ENCODE measurements around the gene DUOXA2.
A peak's percentile ranks its signal among the peaks of the same experiment; 100 is the strongest.
"Not testable (repeated sequence)": the region's sequence is repeated elsewhere in the genome, so short reads cannot be mapped to it uniquely, and the experiment has no call there.

The DUOXA2 gene

DNA sequence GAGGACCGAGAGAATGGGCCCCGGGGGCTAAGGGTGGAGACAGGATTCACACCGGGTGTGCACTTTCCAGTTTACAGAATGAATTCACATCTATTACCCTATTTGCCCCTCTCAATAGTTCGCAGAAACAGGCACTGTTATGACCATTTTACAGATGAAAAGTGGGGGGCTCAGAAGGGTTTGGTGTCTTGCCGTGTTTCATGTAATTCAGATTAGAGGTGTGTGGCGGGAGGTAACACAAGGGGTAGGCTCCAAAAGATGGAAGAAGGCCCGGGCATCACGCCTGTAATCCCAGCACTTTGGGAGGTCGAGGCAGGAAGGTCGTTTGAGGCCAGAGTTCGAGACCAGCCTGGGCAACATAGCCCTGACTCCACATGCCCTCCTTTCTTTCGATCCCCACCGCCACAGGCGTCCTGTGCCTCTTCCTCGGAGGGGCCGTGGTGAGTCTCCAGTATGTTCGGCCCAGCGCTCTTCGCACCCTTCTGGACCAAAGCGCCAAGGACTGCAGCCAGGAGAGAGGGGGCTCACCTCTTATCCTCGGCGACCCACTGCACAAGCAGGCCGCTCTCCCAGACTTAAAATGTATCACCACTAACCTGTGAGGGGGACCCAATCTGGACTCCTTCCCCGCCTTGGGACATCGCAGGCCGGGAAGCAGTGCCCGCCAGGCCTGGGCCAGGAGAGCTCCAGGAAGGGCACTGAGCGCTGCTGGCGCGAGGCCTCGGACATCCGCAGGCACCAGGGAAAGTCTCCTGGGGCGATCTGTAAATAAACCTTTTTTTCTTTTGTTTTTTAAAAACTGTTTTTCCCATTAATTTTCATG, 3.4 kb downstream of the DUOXA2 start:
- DNase-seq = no peak

- DNase-seq = peak in 12 of 14 donors; percentile 51 to 85 (median 79)
These were observed 4.0 kb downstream of the DUOXA2 start for GRCh38 chr15:45118131-45118588.

GRCh38 chr15:45118996-45119395, 4.9 kb downstream of the DUOXA2 start:
- no peak for DNase-seq

DNA sequence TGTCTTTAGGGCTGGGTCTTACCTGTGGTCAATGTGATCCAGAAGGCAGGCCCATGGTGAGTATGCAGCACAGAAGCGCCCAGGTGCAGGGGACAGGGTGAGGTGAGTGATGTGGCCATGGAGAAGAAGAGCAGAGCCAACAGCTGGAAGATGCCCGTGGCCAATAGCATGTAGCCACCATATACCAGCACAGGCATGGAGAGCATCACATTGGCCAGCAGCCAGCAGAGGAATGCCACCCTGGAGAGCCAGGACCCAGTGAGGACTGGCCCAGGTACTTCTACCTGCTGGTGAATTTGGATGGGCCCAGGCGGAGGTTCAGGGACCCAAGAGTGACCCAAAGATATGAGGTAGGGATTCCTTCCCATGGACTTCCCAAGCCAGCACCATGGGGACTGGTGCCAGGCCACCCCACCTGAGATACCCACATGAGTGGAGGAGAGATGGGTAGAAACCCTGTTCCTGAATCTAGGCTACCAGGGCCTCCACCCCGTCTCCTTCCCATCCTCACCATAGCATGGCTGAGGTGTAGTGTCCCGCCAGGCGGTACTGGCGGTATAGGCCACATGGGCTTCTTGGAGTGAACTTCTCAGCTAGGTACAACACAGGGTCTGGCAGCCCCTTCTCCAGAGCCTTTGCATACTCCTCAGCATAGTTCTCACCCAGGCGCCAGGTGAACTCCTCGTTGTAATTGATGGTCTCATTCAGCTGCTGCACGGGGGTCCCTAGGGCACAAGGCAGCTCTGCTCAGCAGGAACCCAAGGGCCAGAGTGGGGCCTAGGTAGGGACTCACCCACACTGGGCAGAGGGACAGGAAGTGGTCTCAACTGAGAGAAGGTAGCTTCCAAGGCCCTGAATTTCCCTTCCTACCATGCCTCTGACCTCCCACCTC, 6.2 kb downstream of the DUOXA2 start:
- DNase-seq = no peak

DNA sequence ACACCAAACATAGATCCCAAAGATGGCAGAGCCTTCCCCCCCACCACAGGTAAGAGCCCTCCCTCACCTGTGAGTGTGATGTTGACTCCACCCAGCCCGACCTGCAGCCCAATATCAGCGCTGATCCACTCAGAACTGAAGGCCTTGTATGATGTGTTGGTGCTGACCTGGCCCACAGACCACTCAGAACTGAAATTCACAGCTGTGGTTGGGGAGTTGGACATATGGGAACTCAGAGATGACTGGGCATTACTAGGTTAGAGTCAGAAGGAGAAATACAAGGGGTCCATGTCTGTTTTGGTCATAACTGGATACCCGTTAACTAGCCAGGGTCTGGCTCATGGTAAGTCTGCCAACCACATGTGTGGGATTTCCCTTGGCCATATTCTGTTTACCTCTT, 6.9 kb downstream of the DUOXA2 start:
- no peak for DNase-seq

DNA sequence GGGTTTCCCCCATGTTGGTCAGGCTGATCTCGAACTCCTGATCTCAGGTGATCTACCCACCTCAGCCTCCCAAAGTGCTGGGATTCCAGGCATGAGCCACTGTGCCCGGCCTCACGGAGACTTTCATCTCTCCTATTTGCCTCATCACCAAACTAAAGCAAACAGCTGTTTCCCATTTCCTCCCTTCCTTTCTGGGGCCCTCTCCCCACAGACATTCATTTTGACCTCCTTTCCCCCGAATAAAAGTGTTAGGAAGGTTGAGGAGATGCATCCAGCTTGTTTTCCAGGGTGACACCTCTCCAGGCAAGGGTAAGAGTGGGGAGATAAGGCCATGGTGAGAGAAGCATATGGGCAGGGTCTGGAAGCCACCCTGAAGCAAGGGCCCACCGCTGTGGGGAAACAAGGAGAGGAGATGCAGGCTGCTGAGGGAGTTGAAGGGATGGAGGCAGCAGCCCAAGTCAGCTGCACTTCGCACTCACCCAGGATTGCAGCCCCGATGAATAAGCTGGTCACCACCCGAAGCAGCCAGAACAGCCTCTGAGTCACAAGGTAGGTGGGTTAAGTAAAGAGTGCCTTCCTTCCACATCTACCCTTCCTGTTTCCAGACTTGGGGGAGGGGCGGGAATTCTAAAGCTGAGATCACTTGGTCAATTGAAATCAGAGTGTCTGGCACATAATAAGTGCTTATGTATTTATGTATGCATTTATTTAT, 7.7 kb downstream of the DUOXA2 start:
- DNase-seq = no peak

- DNase-seq = no peak
These were observed 8.6 kb downstream of the DUOXA2 start for GRCh38 chr15:45122719-45123118.

- DNase-seq = no peak
These were observed 9.3 kb downstream of the DUOXA2 start for GRCh38 chr15:45123397-45123796.

DNA sequence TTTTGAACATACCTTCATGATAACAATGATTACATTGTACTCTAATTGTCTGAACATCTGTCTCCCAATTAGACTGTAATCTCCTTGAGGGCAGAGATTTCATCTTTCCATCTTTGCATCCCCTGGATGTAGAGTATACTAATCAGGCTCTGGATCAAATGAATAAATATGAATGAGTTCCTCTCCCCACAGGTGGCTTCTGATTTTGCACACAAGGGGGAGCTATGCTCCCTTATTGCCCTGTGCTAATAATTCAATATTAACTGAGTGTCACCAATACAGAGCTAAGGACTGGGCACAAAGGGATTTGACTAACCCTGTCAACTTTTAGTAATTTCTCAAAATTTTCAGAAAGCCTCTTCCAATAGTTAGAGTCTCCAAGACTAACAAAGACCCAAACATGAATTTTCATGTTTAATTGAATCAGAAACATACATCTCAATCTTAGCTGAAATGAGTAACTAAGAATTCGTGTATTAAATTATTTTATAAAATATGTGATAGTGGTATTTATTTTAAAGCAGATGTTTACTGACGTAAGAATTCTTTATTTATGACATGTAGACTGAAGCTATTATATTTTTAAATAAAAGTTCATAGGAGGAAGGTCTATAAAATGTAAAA, 12.5 kb downstream of the DUOXA2 start:
- DNase-seq = no peak

- DNase-seq = no peak
These were observed 15.0 kb downstream of the DUOXA2 start for GRCh38 chr15:45128971-45129639.

- DNase-seq = peak in 1 of 14 donors; percentile 18
These were observed 15.6 kb downstream of the DUOXA2 start, which contains the start of the genes DUOX1 and DUOXA1 for GRCh38 chr15:45129651-45130129. Gene DUOX1, plus strand, starts transcription at chr15:45129994. Its CDS starts 1,973 bp downstream, at chr15:45131967. Gene DUOXA1, minus strand, starts transcription at chr15:45129879. Its CDS starts 6,865 bp downstream, at chr15:45123014.

- no peak for DNase-seq
These were observed 16.3 kb downstream of the DUOXA2 start for GRCh38 chr15:45130291-45131000.

DNA sequence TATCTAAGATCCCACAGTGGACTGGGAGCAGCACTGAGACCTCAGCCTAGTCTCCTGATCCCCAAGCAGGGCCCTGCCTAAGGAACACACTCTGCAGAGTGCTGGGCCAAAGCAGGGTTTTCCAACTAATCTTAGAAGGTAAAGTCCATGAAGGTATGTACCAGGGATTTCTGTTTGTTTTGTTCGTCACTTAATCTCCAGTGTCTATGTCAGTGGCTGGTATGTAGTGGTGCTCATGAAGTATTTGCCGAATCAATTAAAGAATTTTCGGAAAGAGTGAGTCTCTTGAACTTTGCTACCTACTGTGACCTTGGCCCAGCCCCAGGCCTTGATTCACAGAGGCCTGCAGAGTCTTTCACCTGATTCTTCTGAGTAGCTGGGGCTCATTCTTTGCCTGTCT, 17.4 kb downstream of the DUOXA2 start:
- DNase-seq = no peak

GRCh38 chr15:45132844-45133560, 18.9 kb downstream of the DUOXA2 start:
- no peak for DNase-seq

GRCh38 chr15:45133561-45133920, 19.4 kb downstream of the DUOXA2 start:
- no peak for DNase-seq

DNA sequence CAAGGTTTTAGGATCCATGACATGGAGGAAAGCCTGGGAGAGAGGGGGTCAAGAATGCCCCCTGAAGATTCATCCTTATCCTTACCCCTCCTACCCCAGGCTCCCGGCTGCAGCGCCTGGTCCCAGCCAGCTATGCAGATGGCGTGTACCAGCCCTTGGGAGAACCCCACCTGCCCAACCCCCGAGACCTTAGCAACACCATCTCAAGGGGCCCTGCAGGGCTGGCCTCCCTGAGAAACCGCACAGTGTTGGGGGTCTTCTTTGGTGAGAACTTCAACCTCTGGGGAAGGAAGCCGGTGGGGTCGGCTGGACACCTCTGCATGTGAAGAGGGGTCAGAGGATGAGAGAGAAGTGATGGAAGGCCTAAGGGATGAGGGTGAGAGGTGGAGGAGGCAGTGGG, 19.9 kb downstream of the DUOXA2 start:
- no peak for DNase-seq

- DNase-seq = peak in 1 of 14 donors; percentile 7
These were observed 20.8 kb downstream of the DUOXA2 start for GRCh38 chr15:45134682-45135604.

GRCh38 chr15:45135705-45136377, 21.7 kb downstream of the DUOXA2 start:
- DNase-seq = not testable (repeated sequence)
